Measurements from ENCODE around the gene PDGFD. TPM values are rescaled to one million over a fixed set of nuclear protein-coding genes. Genes with fewer than 3 reads are reported as not detected.
"Not testable (repeated sequence)": the region's sequence is repeated elsewhere in the genome, so short reads cannot be mapped to it uniquely, and the experiment has no call there.

PDGFD gene
- total RNA-seq, 1 donor from 2014 or later, result 0.96 TPM

DNA sequence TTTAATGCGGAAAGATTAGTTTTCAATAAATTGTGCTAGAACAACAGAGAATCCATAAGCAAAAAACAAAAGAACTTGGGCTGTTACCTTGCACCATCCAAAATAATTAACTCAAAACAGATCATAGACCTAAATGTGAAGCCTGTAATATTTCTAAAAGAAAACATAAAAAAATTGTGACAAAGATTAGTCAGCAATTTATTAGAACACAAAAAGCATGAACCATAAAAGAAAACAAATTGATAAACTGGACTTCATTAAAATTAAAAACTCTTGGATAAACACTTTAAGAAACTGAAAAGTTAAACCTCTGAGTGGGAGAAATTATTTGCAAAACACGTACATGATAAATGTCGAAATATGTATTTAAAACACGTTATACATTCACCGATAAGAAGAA lies 106.0 kb downstream of the PDGFD start:
- DNase-seq (ENCODE audit: low spot score), result no peak
- no peak for ATAC-seq

DNA sequence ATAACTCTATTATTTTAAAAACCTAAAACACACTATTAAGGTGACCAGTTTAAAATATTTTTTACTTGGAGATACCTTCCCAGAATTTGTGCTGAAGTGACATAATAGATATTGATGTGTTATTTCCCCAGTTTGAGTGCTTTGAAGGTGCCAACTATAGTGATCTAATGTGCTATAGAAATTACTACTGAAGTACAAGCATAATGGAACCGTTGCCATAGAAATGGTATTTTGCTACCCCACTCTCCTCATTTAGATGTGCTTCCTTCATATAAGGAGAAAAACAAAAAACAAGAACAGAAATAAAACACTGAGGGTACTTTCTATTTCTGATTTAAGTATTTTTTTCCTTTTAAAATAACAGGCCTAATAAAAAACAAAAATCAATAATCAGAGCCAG lies 108.4 kb downstream of the PDGFD start:
- DNase-seq (ENCODE audit: low spot score), result no peak
- ATAC-seq, result no peak

DNA sequence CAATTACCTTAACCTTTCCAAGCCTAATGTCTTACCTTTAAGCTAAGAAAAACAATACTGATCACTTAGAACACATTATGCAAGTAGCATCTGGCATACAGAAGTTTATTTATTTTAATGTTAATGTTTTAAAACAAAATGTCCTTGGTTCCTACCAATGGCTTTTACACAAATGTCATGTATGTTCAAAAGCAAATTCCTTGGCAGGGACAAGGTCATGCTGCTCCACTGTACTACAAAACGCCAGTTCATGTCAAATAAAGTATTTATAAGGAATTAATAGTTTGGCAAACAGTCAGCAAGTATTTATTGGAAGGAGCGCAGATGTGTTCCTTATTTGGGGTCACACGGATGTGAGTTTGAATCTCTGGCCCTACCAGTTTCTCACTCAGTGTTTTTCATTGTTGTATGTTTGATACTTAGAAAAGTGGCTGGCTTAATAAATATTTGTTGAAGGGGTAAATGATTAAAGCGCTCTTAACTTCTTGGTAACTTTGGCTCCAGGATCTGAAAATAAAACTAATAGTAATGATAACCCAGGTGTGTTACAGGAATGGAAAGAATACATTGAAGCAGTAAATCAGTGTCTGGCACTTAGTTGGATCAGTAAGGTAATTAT lies 108.9 kb downstream of the PDGFD start:
- no peak for ATAC-seq
- DNase-seq (ENCODE audit: low spot score), result no peak

DNA sequence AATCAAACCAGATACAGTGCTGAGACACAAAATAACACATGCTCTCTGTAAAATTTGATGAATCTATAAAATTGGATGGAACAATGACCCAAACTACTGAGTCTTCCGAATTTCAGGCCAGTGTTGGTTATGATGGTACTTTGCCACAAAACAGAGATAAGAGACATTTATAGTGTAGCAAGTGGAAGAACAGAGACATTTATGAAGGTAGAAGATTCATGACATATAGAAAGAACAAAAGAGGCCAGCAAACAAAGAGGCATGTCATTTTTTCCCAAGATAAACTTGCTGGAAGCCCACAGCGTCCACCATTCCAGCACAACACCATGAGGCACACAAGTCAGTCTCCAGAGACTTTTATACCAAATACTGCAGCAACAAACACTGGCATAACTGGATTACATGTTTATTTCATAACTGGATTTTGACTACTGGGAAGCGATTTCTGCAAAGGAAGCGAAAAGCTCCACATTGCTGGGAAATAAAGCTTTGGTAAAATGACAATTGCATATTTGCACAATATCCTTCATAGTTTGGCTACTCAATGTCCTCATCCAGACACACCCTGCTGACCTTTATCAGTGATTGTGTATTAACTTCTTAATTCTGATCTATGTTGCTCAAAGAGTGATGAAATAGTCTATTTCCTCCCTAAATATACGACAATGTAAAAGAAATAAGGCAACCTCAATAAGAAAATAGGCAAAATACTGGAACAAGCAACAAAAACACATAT lies 110.0 kb downstream of the PDGFD start:
- ATAC-seq, result no peak
- no peak for DNase-seq (ENCODE audit: low spot score)

DNA sequence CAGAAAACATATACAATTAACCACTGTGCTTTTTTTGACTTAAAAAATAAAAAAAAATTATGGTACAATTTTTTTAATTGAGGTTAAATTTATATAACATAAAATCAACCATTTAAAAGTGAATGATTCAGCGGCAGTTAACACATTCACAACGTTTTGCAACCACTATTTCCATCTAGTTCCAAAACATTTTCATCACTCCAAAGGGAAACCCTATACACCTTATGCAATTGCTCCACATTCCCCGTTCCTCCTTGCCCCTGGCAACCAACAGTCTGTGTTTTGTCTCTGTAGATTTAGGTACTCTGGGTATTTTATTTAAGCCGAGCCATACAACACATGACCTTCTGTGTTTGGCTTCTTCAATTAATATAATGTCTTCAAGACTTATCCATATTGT lies 112.2 kb downstream of the PDGFD start:
- ATAC-seq, result no peak
- no peak for DNase-seq (ENCODE audit: low spot score)

DNA sequence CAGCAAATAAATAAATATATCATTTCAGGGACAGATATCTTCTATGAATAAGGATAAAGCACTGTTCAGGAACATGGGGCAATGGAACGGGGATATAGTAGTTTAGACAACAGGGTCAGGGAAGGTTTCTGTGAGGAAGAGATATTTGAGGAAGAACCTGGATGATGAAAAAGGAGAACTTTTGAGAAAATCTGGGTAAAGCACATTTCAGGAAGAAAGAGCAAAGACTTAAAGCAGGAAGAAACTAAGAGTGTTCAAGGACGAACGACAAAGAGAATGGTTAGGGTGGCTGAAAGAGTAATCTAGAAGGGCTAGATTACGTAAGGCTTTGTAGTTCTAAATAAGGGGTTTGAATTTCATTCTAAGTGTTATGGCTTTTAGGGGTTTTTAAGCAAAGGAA lies 114.8 kb downstream of the PDGFD start:
- DNase-seq (ENCODE audit: low spot score), result no peak
- no peak for ATAC-seq

DNA sequence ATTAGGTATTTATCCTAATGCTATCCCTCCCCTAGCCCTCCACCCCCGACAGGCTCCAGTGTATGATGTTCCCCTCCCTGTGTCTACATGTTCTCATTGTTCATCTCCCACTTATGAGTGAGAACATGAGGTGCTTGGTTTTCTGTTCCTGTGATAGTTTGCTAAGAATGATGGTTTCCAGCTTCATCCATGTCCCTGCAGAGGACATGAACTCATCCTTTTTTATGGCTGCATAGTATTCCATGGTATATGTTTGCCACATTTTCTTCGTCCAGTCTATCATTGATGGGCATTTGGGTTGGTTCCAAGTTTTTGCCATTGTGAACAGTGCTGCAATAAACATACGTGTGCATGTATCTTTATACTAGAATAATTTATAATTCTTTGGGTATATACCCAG lies 117.1 kb downstream of the PDGFD start:
- not testable (repeated sequence) for ATAC-seq; DNase-seq (ENCODE audit: low spot score)

DNA sequence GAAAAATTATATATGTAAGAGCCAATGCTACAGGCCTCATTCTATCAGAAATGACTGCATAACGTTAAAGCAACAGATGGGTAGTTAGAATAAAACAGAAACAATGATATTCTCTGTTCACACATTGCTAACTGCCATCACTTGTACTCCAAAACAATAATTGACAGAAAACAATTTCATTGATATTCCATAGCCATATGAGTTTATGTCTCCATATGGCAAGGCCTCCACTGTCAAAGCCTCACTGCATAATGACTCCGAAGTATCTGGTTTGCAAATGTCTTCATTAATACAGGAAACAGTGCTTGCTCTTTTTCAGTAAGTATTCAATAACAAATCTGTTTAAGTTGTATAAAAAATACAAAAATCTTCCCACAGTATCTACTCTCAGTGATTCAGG lies 117.6 kb downstream of the PDGFD start:
- DNase-seq (ENCODE audit: low spot score) (no peak), ATAC-seq (no peak)

DNA sequence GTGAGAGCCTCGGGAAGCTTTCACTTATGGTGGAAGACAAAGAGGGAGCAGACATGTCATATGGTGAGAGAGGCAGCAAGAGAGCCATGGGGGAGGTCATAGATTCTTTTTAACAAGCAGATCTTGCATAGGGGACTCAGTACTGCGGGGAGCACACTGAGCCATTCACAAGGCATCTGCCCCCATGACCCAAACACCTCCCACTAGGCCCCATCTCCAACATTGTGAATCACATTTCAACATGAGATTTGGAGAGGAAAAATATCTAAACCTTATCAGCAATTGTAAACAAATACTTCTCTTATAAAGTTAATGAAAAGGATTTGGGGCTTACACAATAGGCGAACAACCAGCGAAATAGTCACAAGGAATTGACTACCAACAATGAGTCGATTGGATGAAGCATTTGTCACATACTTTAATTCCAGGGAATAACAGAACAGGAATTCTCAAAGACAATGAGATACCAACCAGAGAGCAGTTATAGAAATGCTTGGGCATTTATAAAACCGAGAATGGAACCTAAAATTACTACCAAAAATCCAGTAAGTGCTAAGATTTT lies 120.2 kb downstream of the PDGFD start:
- DNase-seq (ENCODE audit: low spot score), result no peak
- no peak for ATAC-seq

DNA sequence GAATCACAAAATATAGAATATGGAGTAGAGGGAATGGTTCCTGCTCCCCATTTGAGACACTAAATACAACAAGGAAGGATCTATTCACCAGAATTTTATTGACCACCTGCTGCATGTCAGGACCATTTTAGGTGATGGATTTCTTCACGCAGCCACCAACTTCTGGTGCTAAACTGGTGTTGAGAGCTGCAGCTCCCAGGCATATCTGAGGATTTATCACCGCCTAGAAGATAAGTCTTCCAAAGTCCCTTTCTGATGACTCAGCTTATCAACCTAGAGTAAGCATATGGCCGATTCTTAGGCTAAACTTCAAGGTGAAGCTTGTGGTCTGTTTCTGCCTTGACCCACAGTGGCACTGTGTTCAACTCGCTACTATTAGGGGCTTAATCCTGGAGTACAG lies 120.8 kb downstream of the PDGFD start:
- DNase-seq (ENCODE audit: low spot score), result no peak
- no peak for ATAC-seq

DNA sequence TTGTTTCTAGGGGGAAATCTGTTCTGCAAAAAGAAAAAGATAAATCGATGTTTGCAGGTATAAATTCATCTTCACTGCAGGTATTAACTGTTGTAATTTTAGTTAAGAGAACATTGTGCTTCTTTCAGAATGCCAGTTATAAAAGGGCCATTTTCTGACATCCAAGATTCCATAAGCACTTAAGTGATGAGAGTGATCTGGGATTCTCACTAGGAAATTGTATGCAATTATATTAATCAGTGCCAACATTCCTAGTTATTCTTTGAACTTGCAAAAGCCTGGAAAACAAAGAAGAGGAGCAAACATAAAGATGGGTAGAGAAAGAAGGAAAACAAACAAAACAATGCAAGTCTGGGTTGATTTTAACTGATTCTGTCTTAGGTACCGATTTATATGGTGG lies 122.2 kb downstream of the PDGFD start:
- ATAC-seq, result no peak
- no peak for DNase-seq (ENCODE audit: low spot score)

DNA sequence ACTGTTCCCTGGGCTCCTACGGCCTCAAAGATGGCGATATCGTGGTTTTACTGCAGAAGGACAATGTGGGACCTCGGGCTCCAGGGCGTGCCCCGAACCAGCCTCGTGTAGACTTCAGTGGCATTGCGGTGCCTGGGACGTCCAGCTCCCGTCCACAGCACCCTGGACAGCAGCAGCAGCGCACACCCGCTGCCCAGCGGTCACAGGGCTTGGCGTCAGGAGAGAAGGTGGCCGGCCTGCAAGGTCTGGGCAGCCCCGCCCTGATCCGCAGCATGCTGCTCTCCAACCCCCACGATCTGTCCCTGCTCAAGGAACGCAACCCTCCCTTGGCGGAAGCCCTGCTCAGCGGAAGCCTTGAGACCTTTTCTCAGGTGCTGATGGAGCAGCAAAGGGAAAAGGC lies 127.0 kb downstream of the PDGFD start:
- ATAC-seq, result no peak
- DNase-seq (ENCODE audit: low spot score), result no peak

DNA sequence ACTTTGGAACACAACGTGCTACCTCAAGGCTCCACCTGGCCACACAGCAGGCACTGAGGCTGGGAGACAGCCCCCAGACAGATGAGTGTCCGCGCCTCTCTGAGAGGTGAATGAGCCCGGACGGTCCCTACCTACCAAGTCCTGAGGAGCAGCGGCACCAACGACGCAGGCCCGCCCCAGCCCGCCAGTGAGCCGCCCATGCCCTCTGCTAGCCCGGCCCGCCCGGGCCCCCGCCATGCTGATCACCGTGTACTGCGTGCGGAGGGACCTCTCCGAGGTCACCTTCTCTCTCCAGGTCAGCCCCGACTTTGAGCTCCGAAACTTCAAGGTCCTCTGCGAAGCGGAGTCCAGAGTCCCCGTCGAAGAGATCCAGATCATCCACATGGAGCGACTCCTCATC lies 127.4 kb downstream of the PDGFD start, which contains the start of gene DDI1:
DDI1 (plus strand) TSS at position 53 of the 400 bp plus-strand sequence; CDS start at position 236, 183 bp downstream.
- ATAC-seq (no peak), DNase-seq (ENCODE audit: low spot score) (no peak)

DNA sequence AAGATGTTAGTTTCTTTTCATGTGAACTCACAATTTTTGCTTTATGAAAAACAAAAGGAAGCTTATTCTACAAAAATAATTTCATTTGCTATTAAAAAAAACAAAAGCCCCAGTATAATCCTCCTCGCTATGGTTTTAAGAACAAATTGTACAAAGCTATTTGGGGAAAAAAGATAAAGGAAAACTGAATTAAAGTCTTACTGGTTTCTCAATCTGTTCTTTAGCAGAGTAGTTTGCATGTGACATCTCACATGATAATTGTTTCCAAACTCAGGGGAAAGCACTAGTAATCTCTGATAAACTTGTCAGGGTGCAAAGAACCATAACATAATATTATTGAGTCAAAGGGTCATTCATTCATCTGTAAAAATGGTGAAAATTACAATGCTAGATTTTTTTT lies 130.4 kb downstream of the PDGFD start:
- no peak for ATAC-seq

DNA sequence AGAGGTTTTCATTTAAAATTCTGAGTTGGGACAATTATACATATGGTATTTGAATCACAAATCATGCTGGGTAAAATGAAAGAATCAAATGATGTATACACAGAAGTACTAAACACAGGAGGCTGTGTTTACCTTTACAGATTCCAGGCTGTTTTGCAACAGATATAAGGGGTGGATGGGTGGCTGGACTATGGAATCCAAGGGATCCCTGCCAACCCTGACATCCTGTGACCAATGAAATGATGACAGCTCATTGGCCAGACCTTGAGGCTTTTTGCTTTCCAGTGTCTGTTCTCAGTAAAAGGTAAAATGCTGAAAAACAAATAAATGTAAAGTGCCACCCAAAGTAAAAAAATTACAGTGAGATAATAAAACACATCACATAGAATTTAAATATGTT lies 130.8 kb downstream of the PDGFD start:
- ATAC-seq, result peak; percentile 31
- DNase-seq (ENCODE audit: low spot score), result no peak

More for the DNA sequence above, 130.4 kb downstream of the PDGFD start:
- DNase-seq (ENCODE audit: low spot score), result no peak

DNA sequence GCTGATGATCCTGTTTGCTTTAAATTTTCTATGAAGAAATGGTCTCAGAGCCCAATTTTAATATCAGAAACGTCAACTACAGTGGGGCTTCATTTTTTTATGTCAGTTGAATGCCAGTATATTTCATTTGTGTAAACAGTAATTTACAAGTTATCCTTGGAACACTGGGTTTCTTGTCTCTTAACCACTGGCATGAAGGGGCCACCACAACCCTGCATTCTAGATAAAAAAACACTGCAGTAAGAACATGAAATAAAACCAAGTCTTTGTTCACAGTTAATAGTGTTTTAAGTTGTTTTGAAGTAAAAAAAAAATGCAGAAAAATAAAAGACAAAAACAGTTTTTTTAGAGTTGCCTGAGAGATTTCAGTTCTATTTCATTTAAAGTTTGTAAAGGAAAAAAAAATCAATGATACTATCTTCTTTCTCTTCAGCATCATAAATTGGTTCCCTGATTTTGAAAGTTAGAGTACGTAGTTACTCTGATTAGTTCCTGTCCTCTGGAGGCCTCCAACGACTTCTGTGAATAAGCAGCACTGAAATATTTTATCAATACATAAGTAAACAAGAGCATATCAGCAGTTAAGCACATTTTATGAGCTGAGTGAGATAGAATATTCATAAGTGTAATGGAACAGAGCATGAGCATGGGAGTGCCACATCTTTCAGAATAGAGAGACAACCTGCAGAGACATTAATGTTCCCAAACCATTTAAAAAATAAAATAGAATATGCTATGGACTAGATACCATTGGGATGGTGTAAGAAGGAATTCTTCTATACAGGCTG lies 135.3 kb downstream of the PDGFD start:
- ATAC-seq, result no peak
- no peak for DNase-seq (ENCODE audit: low spot score)

DNA sequence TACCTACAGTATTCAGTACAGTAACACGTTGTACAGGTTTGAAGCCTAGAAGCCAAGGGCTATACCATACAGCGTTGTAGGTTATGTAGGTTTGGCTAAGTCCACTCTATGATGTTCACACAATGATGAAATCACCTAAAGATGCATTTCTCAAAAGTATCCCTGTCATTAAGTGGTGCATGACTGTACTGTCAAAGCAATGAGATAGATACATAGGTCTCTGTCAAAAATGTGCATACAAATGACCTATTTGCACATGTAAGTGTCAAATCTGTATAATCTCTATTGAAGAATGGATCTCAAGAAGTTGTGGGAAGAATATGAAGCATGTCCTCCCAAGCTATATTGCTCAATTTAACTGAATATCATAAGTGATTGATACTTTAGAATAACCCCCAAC lies 139.4 kb downstream of the PDGFD start:
- no peak for ATAC-seq

DNA sequence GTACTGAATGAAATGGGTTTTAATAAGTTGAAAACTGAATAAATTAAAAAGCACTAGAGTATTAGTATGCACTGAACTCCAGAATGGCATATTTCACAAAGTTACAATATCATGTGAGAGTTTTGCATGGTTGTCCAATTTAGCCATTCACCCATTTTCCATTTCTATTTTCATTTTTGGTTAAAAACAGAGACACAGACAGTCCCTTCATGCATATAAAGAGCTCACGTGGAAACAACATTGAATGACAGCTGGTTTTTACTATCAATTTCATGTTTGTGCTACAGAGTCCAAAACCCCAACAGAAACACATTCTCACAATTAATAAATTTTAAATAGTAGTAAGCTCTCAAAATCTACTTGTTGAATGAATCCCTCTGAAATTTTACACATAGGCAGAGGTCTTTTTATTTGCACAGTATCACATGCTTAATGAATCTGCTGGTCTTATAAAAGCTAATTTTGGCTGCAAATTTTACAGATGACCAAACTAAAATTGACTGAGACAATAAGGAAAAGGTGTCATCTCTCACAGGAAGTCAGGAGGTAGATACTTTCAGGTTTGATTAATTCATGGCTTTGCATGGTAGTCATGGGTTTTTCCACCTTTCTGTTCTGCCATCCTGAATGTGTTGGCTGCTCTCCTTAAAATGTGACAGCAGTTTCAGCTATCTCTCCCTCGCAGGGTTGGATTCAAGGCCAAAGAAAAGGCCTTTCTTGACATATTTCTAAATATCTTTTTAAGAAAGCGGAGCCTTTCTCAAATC lies 148.1 kb downstream of the PDGFD start:
- DNase-seq (ENCODE audit: low spot score) (no peak), ATAC-seq (no peak)

More for the DNA sequence above, 139.4 kb downstream of the PDGFD start:
- DNase-seq (ENCODE audit: low spot score), result no peak

DNA sequence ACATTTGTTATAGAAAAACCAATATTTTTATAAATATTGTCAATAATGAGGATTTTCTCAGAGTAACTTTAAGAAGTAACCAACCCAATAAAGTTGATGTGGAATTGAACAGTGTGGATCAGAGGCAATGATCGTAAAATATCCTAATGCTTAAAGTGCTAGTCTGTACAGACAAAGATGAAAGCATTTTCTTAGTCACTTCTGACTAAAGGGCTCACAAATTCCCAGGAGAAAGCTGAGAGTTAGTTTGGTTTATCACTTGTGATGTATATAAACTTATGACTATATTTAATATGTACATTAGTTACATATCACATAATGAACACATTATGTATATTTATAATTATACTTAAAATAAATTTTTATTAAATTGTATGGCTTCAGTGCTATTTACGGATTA lies 152.9 kb downstream of the PDGFD start:
- ATAC-seq (no peak), DNase-seq (ENCODE audit: low spot score) (no peak)

DNA sequence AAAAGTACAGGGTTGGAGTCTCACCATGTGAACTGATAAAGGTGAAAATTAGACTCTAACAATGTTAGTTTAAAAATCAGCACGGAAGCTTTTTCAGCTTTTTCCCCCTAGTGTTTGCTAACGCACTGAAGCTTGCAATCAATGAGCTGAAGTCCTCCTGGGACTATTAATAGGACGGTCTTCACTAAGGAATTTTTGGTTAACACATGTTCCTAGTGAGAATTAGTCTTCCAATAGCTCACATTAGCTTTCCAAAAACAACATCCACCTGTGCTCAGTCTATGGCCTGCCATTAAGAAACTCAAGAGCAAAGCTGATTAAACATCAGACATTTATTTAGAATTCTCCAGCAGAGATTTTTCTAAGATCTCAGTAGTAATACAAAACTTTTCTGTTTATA lies 154.2 kb downstream of the PDGFD start:
- ATAC-seq (no peak), DNase-seq (ENCODE audit: low spot score) (no peak)
